HG02623 (cell line): ENCODE results near the gene LASP1.

Source experiments
- ATAC-seq: cut with Tn5 transposase; IDR thresholded peaks from one replicate; pipeline ENCODE4 v1.9.1; 2021; ENCODE audit warnings: moderate library complexity; ENCODE audit not compliant: unreplicated experiment

LASP1 gene

DNA sequence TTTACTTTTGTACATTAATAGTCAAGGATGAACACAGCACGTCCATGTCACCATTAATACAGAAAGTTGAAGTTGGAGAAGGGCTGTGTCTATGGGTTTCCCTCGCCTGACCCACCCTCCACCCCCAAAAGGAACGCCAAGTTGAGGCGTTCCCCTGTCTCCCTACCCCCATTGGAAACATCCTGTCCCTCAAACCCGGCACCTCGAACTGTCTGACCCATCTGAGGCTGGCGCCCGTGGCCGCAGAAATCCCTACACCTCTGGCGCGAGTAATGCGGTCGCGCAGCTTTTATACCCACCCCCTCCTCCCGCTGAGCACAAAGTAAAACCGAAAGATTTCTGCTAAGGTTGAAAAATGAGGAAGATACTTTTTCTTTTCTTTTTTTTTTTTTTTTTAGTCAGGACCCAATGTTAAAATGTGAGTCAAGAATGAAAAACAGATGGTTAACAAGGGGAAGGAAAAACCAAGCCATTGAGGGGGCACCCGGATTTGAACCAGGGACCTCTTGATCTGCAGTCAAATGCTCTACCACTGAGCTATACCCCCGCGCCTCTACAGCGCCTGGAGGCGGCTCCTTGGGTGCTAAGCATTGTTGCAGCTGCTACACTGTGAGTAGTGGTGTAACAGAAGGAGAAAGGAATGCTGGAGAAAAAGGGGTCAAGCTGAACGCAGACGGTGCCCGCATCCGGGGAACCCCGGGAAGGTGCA, 887 bp upstream of the LASP1 start:
- peak; percentile 35 for ATAC-seq

GRCh38 chr17:38870259-38871165, 654 bp downstream of the LASP1 start:
- ATAC-seq: no peak

GRCh38 chr17:38871247-38872015, 1.6 kb downstream of the LASP1 start:
- ATAC-seq: no peak

GRCh38 chr17:38872027-38872511, 2.2 kb downstream of the LASP1 start:
- ATAC-seq: no peak

GRCh38 chr17:38872671-38873385, 3.0 kb downstream of the LASP1 start:
- ATAC-seq: no peak

DNA sequence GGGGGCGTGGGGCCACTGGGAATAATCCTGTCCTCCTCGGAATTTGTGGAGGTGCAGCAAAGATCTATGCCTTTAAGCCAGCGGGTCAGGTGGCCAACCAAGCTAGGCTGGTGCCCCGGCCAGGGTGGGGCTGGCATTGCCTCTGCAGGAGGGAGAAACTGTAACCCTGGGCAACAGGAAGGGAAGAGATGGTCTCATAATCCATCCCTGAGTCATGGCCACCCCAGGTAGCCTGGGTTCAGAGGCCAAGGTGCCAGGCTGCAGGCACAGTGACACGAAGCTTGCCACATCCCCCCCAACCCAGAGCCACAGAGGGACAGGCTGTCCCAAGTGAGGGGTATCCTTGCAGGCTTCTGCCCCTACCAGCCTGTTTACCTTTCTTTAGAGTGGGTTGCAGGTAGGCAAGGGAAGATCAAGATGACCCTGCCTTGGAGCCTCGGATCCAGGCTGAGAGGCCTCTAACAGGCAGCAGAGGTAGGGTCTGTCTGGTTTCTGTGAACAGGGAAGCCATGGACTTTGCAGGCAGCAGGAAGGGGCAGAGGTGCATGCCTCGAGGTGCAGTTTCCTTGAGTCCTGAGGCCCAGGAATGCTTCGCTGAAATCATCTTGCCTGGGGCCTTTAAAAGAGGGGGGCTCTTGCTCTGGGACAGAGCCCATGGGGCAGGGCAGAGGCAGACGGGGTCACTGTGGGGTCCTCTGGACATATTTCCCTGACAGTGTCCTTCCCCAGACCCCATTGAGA, 4.0 kb downstream of the LASP1 start:
- ATAC-seq: no peak

GRCh38 chr17:38874505-38875400, 4.9 kb downstream of the LASP1 start:
- ATAC-seq: no peak

GRCh38 chr17:38875477-38876075, 5.7 kb downstream of the LASP1 start:
- no peak for ATAC-seq

- ATAC-seq: no peak
Measured at GRCh38 chr17:38877130-38877851, 7.4 kb downstream of the LASP1 start.

- ATAC-seq: no peak
Measured at GRCh38 chr17:38879878-38880665, 10.2 kb downstream of the LASP1 start.

DNA sequence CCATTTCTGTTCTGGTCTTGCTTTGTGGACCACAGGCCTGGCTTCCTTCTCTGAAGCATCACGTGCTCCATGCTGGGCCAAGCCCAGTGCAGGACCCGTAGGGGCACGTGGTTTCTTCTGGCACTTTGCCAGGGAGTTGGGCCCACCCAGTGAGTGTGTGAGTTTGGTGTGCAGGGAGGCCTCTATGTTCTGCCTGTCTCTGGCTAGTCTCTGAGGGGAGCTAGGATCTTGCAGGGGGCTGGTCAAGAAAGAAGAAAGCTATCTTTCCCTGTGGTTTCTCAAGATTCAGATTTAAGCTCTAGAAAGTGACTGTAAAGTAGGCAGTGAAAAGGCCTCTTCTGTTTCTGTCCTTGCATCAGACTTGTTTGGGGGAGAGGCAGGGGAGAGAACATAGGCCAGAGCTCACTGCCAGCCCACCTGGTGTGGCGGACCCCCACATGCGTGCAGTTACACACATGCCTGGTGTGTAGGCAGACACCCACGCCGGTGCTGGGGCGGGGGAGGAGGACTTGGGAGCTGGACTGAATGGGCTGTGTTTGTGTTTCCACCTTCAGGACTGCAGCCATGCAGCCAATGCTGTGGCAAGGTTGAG, 11.8 kb downstream of the LASP1 start:
- ATAC-seq: no peak

DNA sequence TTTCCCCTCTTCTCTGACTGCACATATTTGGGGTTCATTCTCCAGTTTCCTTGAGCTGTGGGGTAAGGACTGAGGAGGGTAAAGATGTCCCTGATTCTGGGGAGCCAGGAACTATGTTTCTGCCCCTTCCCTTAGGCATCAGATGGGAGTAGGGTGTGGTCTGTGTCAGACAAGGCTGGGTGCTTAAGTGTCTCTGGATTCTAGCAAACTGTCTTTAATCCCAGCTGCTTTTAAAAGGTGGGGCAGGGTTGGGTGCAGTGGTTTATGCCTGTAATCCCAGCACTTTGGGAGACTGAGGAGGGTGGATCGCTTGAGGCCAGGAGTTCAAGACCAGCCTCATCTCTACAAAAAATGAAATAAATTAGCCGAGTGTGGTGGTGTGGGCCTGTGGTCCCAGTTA, 13.0 kb downstream of the LASP1 start:
- no peak for ATAC-seq

GRCh38 chr17:38883592-38884526, 14.0 kb downstream of the LASP1 start:
- ATAC-seq: no peak

DNA sequence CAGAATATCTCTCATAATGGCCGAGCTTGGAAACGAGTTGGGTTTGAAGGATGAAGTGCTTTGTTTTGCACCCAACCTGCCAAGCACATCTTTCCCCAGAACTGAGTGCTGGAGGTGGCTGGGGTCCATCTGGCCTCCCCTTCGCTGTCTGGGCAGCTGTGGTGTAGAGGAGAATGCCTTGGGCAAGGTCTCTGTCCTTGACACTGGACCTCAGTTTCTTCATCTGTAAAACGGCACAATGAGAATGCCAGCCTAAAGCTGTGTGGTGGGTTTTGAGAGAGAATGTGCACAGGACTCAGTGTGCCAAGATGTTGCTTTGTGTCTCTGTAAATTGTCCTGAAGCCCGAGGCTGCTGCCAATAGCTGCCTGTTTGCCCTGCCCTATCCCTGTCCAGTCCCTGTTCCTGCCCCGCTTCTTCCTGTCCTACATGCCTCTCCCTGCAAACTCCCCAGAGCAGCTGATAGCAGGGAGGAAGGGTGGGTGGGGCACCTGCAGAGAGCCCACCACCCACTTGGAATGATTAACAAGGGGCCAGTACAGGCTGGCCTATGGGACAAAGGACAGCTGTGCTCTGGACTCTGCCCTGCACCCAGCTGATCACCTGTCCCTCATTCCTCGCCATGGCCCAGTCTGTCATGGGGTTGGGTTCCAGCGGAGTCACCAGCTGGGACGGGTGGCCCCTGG, 15.3 kb downstream of the LASP1 start:
- no peak for ATAC-seq
